ENCODE measurements around the gene GPR78.

DNA sequence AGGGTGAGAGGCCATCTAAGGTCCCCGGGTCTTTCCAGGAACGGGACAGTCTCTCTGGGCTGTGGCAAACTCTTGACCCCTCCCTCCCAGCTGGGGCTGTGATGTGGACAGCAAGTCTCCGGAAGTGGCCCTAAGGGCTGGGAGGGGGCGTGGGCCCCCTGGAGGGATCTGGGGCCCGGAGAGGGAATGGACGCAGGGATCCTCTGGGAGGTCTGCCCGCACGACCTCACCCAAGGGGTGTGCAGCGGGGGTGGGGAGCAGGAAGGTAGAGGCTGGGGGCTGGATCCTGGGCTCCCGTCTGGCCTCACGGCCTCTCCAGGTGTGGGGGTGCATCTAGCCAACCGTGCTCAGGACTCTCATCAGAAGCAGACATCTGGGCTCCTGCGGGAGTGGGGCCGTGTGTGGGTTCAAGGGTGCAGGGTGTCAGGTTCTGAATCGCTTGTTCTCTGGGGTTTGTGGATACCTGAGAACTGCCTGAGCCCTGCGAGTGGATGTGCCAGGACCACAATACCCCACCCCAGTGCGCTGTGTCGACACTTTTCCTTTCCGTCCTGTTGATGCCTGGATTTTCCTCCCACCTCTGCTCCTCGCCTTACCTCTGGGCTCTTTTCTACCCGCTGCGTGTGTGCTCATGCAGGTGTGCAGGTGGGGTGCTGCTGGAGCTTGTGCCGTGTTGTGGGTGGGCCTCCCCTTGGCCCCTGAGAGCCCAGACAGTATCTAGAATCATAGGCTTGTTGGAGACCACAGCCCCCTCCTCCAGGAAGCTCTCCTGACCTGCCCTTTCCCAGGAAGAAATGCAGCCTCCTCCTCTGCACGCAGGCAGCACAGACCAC, 13.3 kb downstream of the GPR78 start:
- TF ChIP-seq POLR2AphosphoS5 (IDR thresholded peaks at IDR 0.05), result no peak
- TF ChIP-seq, protein P1, sequence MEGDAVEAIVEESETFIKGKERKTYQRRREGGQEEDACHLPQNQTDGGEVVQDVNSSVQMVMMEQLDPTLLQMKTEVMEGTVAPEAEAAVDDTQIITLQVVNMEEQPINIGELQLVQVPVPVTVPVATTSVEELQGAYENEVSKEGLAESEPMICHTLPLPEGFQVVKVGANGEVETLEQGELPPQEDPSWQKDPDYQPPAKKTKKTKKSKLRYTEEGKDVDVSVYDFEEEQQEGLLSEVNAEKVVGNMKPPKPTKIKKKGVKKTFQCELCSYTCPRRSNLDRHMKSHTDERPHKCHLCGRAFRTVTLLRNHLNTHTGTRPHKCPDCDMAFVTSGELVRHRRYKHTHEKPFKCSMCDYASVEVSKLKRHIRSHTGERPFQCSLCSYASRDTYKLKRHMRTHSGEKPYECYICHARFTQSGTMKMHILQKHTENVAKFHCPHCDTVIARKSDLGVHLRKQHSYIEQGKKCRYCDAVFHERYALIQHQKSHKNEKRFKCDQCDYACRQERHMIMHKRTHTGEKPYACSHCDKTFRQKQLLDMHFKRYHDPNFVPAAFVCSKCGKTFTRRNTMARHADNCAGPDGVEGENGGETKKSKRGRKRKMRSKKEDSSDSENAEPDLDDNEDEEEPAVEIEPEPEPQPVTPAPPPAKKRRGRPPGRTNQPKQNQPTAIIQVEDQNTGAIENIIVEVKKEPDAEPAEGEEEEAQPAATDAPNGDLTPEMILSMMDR (IDR thresholded peaks at IDR 0.05), result no peak
